Central memory CD8-positive, alpha-beta T cell (primary cell): Measurements from ENCODE around the gene CACNB2.
"Not testable (repeated sequence)": the region's sequence is repeated elsewhere in the genome, so short reads cannot be mapped to it uniquely, and the experiment has no call there.

Experiments
- ATAC-seq: fragments of 150-1000 bp; cut with Tn5 transposase; replicated peaks from 2 replicates; pipeline ENCODE4 v1.10.0; 2022; ENCODE audit warnings: mild to moderate bottlenecking, moderate FRiP score, moderate number of reproducible peaks; ENCODE audit not compliant: poor library complexity, severe bottlenecking; ENCODE audit errors: extremely low read depth
- DNase-seq, 2 donors: peaks; one replicate each; pipeline ENCODE4 v3.0.0; 2021; ENCODE audit warnings: low spot score in 2 of 2
- H3K27ac Mint-ChIP-seq: one replicate; pipeline ENCODE4 v1.8.0; 2022; ENCODE audit warnings: low read depth, mild to moderate bottlenecking, moderate library complexity, mixed read lengths
- H3K27me3 Mint-ChIP-seq: one replicate; pipeline ENCODE4 v1.8.0; 2022; ENCODE audit warnings: mixed read lengths
- H3K36me3 Mint-ChIP-seq: one replicate; pipeline ENCODE4 v1.8.0; 2022; ENCODE audit warnings: mild to moderate bottlenecking, moderate library complexity, mixed read lengths; ENCODE audit not compliant: insufficient read depth
- H3K4me1 Mint-ChIP-seq: one replicate; pipeline ENCODE4 v1.8.0; 2022; ENCODE audit warnings: mixed read lengths
- H3K4me3 Mint-ChIP-seq: one replicate; pipeline ENCODE4 v1.8.0; 2022; ENCODE audit warnings: mild to moderate bottlenecking, moderate library complexity, mixed read lengths
- H3K9me3 Mint-ChIP-seq: one replicate; pipeline ENCODE4 v1.8.0; 2022; ENCODE audit warnings: mixed read lengths

CACNB2 gene

GRCh38 chr10:18586637-18587036 lies 446.4 kb downstream of the CACNB2 start:
- H3K4me1 Mint-ChIP-seq, result peaks cover 30% of the 10 kb centered on the region
- H3K36me3 Mint-ChIP-seq, H3K27ac Mint-ChIP-seq, H3K4me3 Mint-ChIP-seq, ATAC-seq, H3K9me3 Mint-ChIP-seq, H3K27me3 Mint-ChIP-seq, DNase-seq: not testable (repeated sequence)

DNA sequence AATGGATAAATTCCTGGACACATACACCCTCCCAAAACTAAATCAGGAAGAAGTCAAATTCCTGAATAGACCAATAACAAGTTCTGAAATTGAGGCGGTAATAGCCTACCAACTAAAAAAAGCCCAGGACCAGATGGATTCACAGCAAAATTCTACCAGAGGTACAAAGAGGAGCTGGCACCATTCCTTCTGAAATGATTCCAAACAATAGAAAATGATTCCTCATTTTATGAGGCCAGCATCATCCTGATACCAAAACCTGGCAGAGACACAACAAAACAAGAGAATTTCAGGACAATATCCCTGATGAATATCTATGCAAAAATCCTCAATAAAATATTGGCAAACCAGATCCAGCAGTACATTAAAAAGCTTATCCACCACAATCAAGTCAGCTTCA lies 450.9 kb downstream of the CACNB2 start:
- H3K27me3 Mint-ChIP-seq, ATAC-seq, H3K27ac Mint-ChIP-seq, H3K9me3 Mint-ChIP-seq, H3K4me3 Mint-ChIP-seq, DNase-seq: not testable (repeated sequence)
- peaks cover 10% of the 10 kb centered on the region for H3K36me3 Mint-ChIP-seq
- H3K4me1 Mint-ChIP-seq, result peaks cover 19% of the 10 kb centered on the region
